ENCODE measurements around the gene B3GAT2. TPM values are rescaled to one million over a fixed set of nuclear protein-coding genes. Genes with fewer than 3 reads are reported as not detected.

B3GAT2 gene
- total and polyA plus RNA-seq, 12 donors, result 0.05 to 0.10 TPM; not detected in 10

- Histone ChIP-seq H3K4me3 (no peak overlapping the region), H3K27me3 (no peaks in the 10 kb centered on the region), H3K4me1 (no peaks in the 10 kb centered on the region), H3K9me3 (peaks cover 0 to 46% (median 18%) of the 10 kb centered on the region in 11 donors), H3K36me3 (no peaks in the 10 kb centered on the region), H3K27ac (no peak overlapping the region)
- DNase-seq, result no peak
- ATAC-seq, result no peak
- 54 to 62% methylated on average over 3 of the region's 3 CpGs for WGBS, 2 donors
- intact Hi-C loops (cut with DNase I), result no loop called here
- TF ChIP-seq CTCF (IDR thresholded peaks at IDR 0.05), result no peak
Measured at GRCh38 chr6:70874181-70874913, 82.5 kb downstream of the B3GAT2 start.

GRCh38 chr6:70872469-70872868 lies 84.4 kb downstream of the B3GAT2 start:
- Histone ChIP-seq H3K27ac (no peak overlapping the region), H3K36me3 (no peaks in the 10 kb centered on the region), H3K4me3 (no peak overlapping the region), H3K27me3 (no peaks in the 10 kb centered on the region), H3K4me1 (no peaks in the 10 kb centered on the region), H3K9me3 (peaks cover 0 to 39% (median 18%) of the 10 kb centered on the region in 11 donors)
- intact Hi-C loops (cut with DNase I), result loop anchor here in 1 of 10 donors (1.0 kb wide), 1 partner anchor 31 kb away; no protein-coding TSS in a partner anchor
- WGBS, 2 donors, result 94 to 97% methylated on average over 2 of the region's 2 CpGs
- no peak for ATAC-seq
- TF ChIP-seq CTCF (IDR thresholded peaks at IDR 0.05), result no peak
- DNase-seq, result no peak

GRCh38 chr6:70864401-70864800 lies 92.5 kb downstream of the B3GAT2 start:
- H3K4me1 ChIP-seq, result peaks cover 0 to 9% (median 0%) of the 10 kb centered on the region in 9 donors
- H3K9me3 ChIP-seq, result no peaks in the 10 kb centered on the region
- WGBS, 2 donors, result 78% methylated on average over 3 of the region's 3 CpGs
- H3K27ac ChIP-seq, result no peak overlapping the region
- no peaks in the 10 kb centered on the region for H3K27me3 ChIP-seq
- DNase-seq (no peak), ATAC-seq (no peak)
- no peak for TF ChIP-seq CTCF (IDR thresholded peaks at IDR 0.05)
- peaks cover 0 to 24% (median 8%) of the 10 kb centered on the region in 9 donors for H3K36me3 ChIP-seq
- no peak overlapping the region for H3K4me3 ChIP-seq
- intact Hi-C loops (cut with DNase I), result no loop called here

GRCh38 chr6:70863343-70863742 lies 93.5 kb downstream of the B3GAT2 start:
- intact Hi-C loops (cut with DNase I), result no loop called here
- Histone ChIP-seq H3K4me3 (no peak overlapping the region), H3K4me1 (peaks cover 0 to 9% (median 0%) of the 10 kb centered on the region in 9 donors), H3K9me3 (no peaks in the 10 kb centered on the region), H3K27ac (no peak overlapping the region), H3K36me3 (peaks cover 0 to 34% (median 11%) of the 10 kb centered on the region in 9 donors), H3K27me3 (no peaks in the 10 kb centered on the region)
- no peak for DNase-seq
- no peak for ATAC-seq
- WGBS, 2 donors, result 68 to 70% methylated on average over 3 of the region's 3 CpGs
- no peak for TF ChIP-seq CTCF (IDR thresholded peaks at IDR 0.05)

Measured in heart right ventricle (tissue), 16 donors.